Naive B cell (primary cell): ENCODE data around the gene ARHGAP24. TPM values are rescaled to one million over a fixed set of nuclear protein-coding genes. Genes with fewer than 3 reads are reported as not detected.

Source experiments
- ATAC-seq, 2 donors: fragments of 150-1000 bp; cut with Tn5 transposase; 2 replicates each; pipeline ENCODE4 v1.10.0; 2021; ENCODE audit warnings: low read depth in 2 of 2, mild to moderate bottlenecking in 2 of 2, moderate library complexity in 2 of 2
- DNase-seq: peaks from one replicate; pipeline ENCODE4 v3.0.0; 2022
- H3K27ac Mint-ChIP-seq, 6 donors: one replicate each; pipeline ENCODE4 v1.8.0; 2020 to 2022; ENCODE audit warnings: mild to moderate bottlenecking in 6 of 6, mixed read lengths in 6 of 6, moderate library complexity in 5 of 6, inconsistent platforms in 2 of 6
- H3K27me3 Mint-ChIP-seq, 3 donors: one replicate each; pipeline ENCODE4 v1.8.0; 2021 to 2022; ENCODE audit warnings: mixed read lengths in 3 of 3, mild to moderate bottlenecking in 1 of 3
- H3K36me3 Mint-ChIP-seq, 2 donors: one replicate each; pipeline ENCODE4 v1.8.0; 2020 to 2022; ENCODE audit warnings: mixed read lengths in 2 of 2, inconsistent platforms in 1 of 2, mild to moderate bottlenecking in 1 of 2
- H3K4me1 Mint-ChIP-seq, 3 donors: one replicate each; pipeline ENCODE4 v1.8.0; 2020 to 2022; ENCODE audit warnings: mixed read lengths in 3 of 3, inconsistent platforms in 1 of 3, mild to moderate bottlenecking in 1 of 3, moderate library complexity in 1 of 3
- H3K4me3 Mint-ChIP-seq, 8 donors: one replicate each; pipeline ENCODE4 v1.8.0; 2020 to 2022; ENCODE audit warnings: mild to moderate bottlenecking in 8 of 8, mixed read lengths in 8 of 8, moderate library complexity in 8 of 8, inconsistent platforms in 2 of 8
- H3K9me3 Mint-ChIP-seq, 7 donors: one replicate each; pipeline ENCODE4 v1.8.0; 2020 to 2022; ENCODE audit warnings: mixed read lengths in 7 of 7, mild to moderate bottlenecking in 5 of 7, inconsistent platforms in 2 of 7, moderate library complexity in 1 of 7
- polyA plus RNA-seq, 6 donors: library from polyadenylated mRNA; unstranded; fragments of 300-500 nt; fragmentation: Illumina TruSeq; gene quantifications; one replicate each; pipeline ENCODE4 v1.2.3, GENCODE V29; 2021; ENCODE audit warnings: low read depth in 6 of 6

The ARHGAP24 gene
- polyA plus RNA-seq, 6 donors from 2014 or later = 32.0 to 136 (median 109) TPM

GRCh38 chr4:85756938-85757337, 282.0 kb downstream of the ARHGAP24 start:
- peaks cover 19% of the 10 kb centered on the region in 2 donors for H3K36me3 Mint-ChIP-seq
- no peak for ATAC-seq
- H3K27ac Mint-ChIP-seq = no peak overlapping the region
- H3K9me3 Mint-ChIP-seq = no peaks in the 10 kb centered on the region
- H3K4me1 Mint-ChIP-seq = peaks cover 14 to 38% (median 33%) of the 10 kb centered on the region in 3 donors
- DNase-seq = no peak
- no peaks in the 10 kb centered on the region for H3K27me3 Mint-ChIP-seq
- no peak overlapping the region for H3K4me3 Mint-ChIP-seq

- ATAC-seq (no peak), DNase-seq (no peak)
- no peaks in the 10 kb centered on the region for H3K27me3 Mint-ChIP-seq
- H3K4me3 Mint-ChIP-seq = no peak overlapping the region
- H3K9me3 Mint-ChIP-seq = no peaks in the 10 kb centered on the region
- peaks cover 5 to 33% (median 16%) of the 10 kb centered on the region in 3 donors for H3K4me1 Mint-ChIP-seq
- H3K27ac Mint-ChIP-seq = peak overlapping the region in 2 of 6 donors; percentile 15 to 57
- H3K36me3 Mint-ChIP-seq = peaks cover 19 to 21% of the 10 kb centered on the region in 2 donors
Measured at GRCh38 chr4:85759388-85759787, 284.4 kb downstream of the ARHGAP24 start.

DNA sequence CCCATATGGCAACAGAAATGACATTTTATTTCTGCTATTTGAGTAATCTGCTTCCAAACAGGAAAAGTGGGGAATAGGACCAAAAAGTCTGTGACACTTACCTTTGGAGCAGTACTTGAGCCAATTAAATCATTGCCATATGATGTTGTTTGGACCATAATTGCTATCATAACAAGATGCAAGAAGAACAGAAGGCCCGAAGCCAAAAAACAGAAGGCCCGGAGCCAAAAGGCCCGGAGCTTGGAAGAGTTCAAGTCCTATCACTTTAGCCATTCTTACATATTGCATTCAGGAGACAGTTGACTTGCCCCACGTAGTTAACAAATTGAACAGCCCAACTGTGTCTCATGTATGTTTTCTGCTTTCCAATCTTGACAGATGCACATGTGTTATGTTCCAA, 285.6 kb downstream of the ARHGAP24 start:
- DNase-seq (no peak), ATAC-seq (no peak)
- no peaks in the 10 kb centered on the region for H3K9me3 Mint-ChIP-seq
- no peak overlapping the region for H3K27ac Mint-ChIP-seq
- peaks cover 19 to 21% of the 10 kb centered on the region in 2 donors for H3K36me3 Mint-ChIP-seq
- no peak overlapping the region for H3K4me3 Mint-ChIP-seq
- H3K4me1 Mint-ChIP-seq = peaks cover 5 to 31% (median 15%) of the 10 kb centered on the region in 3 donors
- no peaks in the 10 kb centered on the region for H3K27me3 Mint-ChIP-seq

DNA sequence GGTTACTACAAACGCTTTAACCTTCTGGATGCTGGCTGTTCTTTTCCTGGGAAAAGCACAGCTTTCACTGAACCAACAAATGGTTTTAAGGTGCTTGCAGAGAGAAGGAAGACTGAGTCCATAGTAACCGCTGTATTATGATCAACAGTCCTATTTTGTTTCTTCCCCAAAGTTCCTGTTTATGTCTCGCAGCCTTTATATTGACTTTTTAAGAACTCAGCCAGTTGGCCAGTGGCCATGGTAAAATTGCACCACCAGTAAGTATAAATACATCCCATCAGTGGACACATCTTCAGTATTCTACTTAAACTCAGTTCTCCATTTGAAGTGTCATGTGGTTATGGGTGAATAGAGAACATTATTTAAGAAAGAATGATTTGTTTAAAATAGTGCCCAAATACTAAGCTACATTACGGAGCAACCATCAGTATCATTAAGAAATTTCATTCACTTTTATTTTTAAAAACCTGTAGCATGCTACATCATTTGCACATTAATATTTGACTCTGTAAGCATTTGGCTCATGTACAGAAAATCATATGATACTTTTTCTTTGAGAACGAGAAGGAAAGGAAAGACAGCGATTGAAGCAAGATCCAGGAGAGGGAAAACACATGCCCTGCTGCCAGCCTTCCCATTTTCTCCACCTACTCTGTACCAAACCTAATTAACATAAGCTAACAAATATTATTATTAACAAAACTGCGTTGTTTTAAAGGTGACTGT, 287.0 kb downstream of the ARHGAP24 start:
- DNase-seq (no peak), ATAC-seq (no peak)
- H3K9me3 Mint-ChIP-seq = no peaks in the 10 kb centered on the region
- H3K27ac Mint-ChIP-seq = peak overlapping the region in 3 of 6 donors; percentile 3 to 35 (median 27)
- peaks cover 19 to 21% of the 10 kb centered on the region in 2 donors for H3K36me3 Mint-ChIP-seq
- no peaks in the 10 kb centered on the region for H3K27me3 Mint-ChIP-seq
- no peak overlapping the region for H3K4me3 Mint-ChIP-seq
- peaks cover 15 to 41% (median 27%) of the 10 kb centered on the region in 3 donors for H3K4me1 Mint-ChIP-seq

DNA sequence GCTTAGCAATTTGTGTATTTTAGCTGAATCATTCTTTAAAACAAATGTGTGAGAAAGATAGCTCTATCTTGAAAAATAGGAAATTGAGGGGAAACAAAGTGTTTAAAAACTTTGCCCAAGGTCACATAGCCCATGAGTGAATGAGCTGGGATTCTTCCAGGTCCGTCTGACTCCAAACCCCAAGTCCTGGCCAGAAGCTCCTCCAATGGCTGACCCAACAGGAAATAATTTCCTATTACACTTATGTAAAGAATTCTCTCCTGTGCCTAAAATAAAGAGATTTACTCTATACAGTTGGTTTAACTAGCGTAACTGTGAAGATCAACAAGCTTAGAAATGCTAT, 287.6 kb downstream of the ARHGAP24 start:
- Mint-ChIP-seq H3K4me1 (peaks cover 15 to 45% (median 27%) of the 10 kb centered on the region in 3 donors), H3K4me3 (no peak overlapping the region), H3K27me3 (no peaks in the 10 kb centered on the region), H3K9me3 (no peaks in the 10 kb centered on the region), H3K27ac (peak overlapping the region in 1 of 6 donors; percentile 40), H3K36me3 (peaks cover 21 to 22% of the 10 kb centered on the region in 2 donors)
- no peak for DNase-seq
- ATAC-seq = no peak

DNA sequence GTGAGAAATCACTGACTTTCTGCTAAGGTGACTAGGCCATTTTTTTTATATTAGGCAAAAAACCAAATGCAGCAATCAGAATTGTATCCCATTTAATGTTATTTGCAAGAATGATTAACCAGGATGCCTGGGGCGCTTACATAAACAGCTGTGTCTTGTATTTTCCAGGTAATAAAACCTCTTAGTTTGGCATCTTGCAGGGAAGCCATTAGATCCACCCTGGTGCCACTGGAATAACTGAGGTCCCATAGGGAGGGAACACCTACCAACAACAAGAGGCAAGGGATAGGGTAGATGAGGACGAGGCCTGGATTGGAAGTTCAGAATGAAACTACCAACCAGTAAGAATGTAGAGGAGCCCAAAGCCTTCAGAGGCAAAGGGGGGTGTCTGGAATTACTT, 288.3 kb downstream of the ARHGAP24 start:
- no peaks in the 10 kb centered on the region for H3K27me3 Mint-ChIP-seq
- peaks cover 15 to 43% (median 24%) of the 10 kb centered on the region in 3 donors for H3K4me1 Mint-ChIP-seq
- DNase-seq (no peak), ATAC-seq (no peak)
- no peak overlapping the region for H3K4me3 Mint-ChIP-seq
- peak overlapping the region in 1 of 6 donors; percentile 85 for H3K27ac Mint-ChIP-seq
- H3K9me3 Mint-ChIP-seq = no peaks in the 10 kb centered on the region
- peaks cover 18 to 21% of the 10 kb centered on the region in 2 donors for H3K36me3 Mint-ChIP-seq

- Mint-ChIP-seq H3K9me3 (no peaks in the 10 kb centered on the region), H3K27me3 (no peaks in the 10 kb centered on the region), H3K36me3 (peaks cover 0 to 7% of the 10 kb centered on the region in 2 donors), H3K4me1 (peaks cover 10 to 31% (median 27%) of the 10 kb centered on the region in 3 donors), H3K27ac (peak overlapping the region in 1 of 6 donors; percentile 46), H3K4me3 (no peak overlapping the region)
- DNase-seq (no peak), ATAC-seq (no peak)
Measured at GRCh38 chr4:85767649-85768048, 292.7 kb downstream of the ARHGAP24 start.

DNA sequence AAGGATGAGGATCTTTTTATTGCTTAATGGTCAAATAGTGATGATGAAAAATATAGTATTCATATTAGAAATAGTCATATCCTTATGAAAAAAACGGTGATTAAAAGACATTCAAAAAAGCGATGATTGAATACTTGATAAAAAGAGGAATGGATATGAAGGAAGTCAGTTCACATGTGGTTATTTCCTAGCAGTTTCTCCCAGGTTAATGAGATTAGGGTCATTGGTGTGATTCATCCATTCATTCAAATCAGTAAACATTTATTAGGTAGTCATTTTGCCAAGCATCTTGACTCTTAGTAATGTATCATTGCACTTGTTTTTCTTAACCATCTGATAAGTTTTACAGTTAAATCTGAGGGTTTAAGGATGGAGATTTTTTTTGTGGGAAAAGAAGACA, 294.1 kb downstream of the ARHGAP24 start:
- no peak for DNase-seq
- no peak for ATAC-seq
- Mint-ChIP-seq H3K36me3 (peaks cover 0 to 7% of the 10 kb centered on the region in 2 donors), H3K9me3 (no peaks in the 10 kb centered on the region), H3K27me3 (no peaks in the 10 kb centered on the region), H3K4me1 (peaks cover 10 to 35% (median 33%) of the 10 kb centered on the region in 3 donors), H3K4me3 (no peak overlapping the region), H3K27ac (peak overlapping the region in 1 of 6 donors; percentile 34)

- Mint-ChIP-seq H3K9me3 (peaks cover 0 to 12% (median 5%) of the 10 kb centered on the region in 7 donors), H3K27ac (peak overlapping the region in 1 of 6 donors; percentile 22), H3K4me1 (peaks cover 9 to 52% (median 29%) of the 10 kb centered on the region in 3 donors), H3K36me3 (peaks cover 10 to 16% of the 10 kb centered on the region in 2 donors), H3K4me3 (no peak overlapping the region), H3K27me3 (no peaks in the 10 kb centered on the region)
- DNase-seq (no peak), ATAC-seq (no peak)
Measured at GRCh38 chr4:85772470-85772869, 297.5 kb downstream of the ARHGAP24 start.

DNA sequence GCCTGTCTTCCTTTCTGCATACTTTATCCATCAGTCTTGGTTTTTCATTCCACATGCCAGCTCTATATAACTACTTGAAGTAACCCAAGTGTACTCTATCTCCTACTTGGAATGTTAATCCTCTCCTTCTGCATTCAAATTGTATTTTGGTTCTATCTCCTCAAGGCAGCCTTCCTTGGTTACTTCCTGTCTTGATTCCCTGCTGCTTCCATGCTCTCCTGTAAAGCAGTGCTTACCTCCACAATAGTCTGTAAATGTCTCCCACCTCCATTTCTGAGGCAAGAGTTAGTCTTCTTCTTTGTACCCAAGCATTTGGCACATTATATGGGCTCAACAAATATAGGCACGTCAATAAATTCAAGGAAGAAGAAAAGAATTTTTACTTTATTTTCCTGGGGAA, 298.4 kb downstream of the ARHGAP24 start:
- H3K27ac Mint-ChIP-seq = peak overlapping the region in 1 of 6 donors; percentile 85
- H3K27me3 Mint-ChIP-seq = no peaks in the 10 kb centered on the region
- no peak for DNase-seq
- H3K4me3 Mint-ChIP-seq = no peak overlapping the region
- peaks cover 10 to 11% of the 10 kb centered on the region in 2 donors for H3K36me3 Mint-ChIP-seq
- H3K9me3 Mint-ChIP-seq = peaks cover 0 to 12% (median 5%) of the 10 kb centered on the region in 7 donors
- ATAC-seq = no peak
- H3K4me1 Mint-ChIP-seq = peaks cover 17 to 61% (median 36%) of the 10 kb centered on the region in 3 donors

GRCh38 chr4:85774000-85774399, 299.1 kb downstream of the ARHGAP24 start:
- peak overlapping the region in 1 of 6 donors; percentile 30 for H3K27ac Mint-ChIP-seq
- H3K27me3 Mint-ChIP-seq = no peaks in the 10 kb centered on the region
- DNase-seq (no peak), ATAC-seq (no peak)
- peaks cover 0 to 12% (median 5%) of the 10 kb centered on the region in 7 donors for H3K9me3 Mint-ChIP-seq
- peaks cover 10 to 11% of the 10 kb centered on the region in 2 donors for H3K36me3 Mint-ChIP-seq
- H3K4me1 Mint-ChIP-seq = peaks cover 23 to 63% (median 40%) of the 10 kb centered on the region in 3 donors
- no peak overlapping the region for H3K4me3 Mint-ChIP-seq

DNA sequence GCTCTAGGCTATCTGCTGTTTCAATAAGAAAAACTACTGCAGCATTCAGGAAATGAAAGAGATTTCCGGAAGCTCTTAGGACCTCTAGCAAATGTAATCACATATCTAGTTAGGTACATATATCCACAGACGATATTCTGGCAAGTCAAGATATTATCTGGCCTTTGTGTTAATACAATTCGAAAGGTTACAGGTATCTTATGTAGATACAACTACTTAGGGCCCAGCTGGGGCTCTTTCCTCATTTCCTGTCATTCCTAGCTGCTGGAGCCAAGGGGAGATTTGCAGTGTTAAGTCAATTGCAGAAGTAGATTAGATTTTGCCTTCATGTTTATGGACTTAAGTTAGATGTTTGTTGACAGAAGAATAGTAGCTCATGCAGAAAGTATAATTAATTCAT, 299.5 kb downstream of the ARHGAP24 start:
- Mint-ChIP-seq H3K27me3 (no peaks in the 10 kb centered on the region), H3K4me3 (no peak overlapping the region), H3K36me3 (peaks cover 10 to 11% of the 10 kb centered on the region in 2 donors), H3K9me3 (peaks cover 0 to 12% (median 5%) of the 10 kb centered on the region in 7 donors), H3K4me1 (peaks cover 28 to 67% (median 44%) of the 10 kb centered on the region in 3 donors), H3K27ac (peak overlapping the region in 2 of 6 donors; percentile 7 to 30)
- no peak for ATAC-seq
- DNase-seq = no peak

- Mint-ChIP-seq H3K4me1 (peaks cover 35 to 77% (median 44%) of the 10 kb centered on the region in 3 donors), H3K9me3 (peaks cover 0 to 12% (median 5%) of the 10 kb centered on the region in 7 donors), H3K27ac (peak overlapping the region in 2 of 6 donors; percentile 24 to 93), H3K27me3 (no peaks in the 10 kb centered on the region), H3K36me3 (peaks cover 10 to 11% of the 10 kb centered on the region in 2 donors), H3K4me3 (no peak overlapping the region)
- no peak for DNase-seq
- no peak for ATAC-seq
Measured at GRCh38 chr4:85776096-85776495, 301.1 kb downstream of the ARHGAP24 start.

- peaks cover 0 to 12% (median 5%) of the 10 kb centered on the region in 7 donors for H3K9me3 Mint-ChIP-seq
- DNase-seq (no peak), ATAC-seq (no peak)
- peaks cover 35 to 76% (median 44%) of the 10 kb centered on the region in 3 donors for H3K4me1 Mint-ChIP-seq
- H3K27me3 Mint-ChIP-seq = no peaks in the 10 kb centered on the region
- peaks cover 10 to 11% of the 10 kb centered on the region in 2 donors for H3K36me3 Mint-ChIP-seq
- H3K27ac Mint-ChIP-seq = peak overlapping the region in 3 of 6 donors; percentile 1 to 6 (median 2)
- H3K4me3 Mint-ChIP-seq = no peak overlapping the region
Measured at GRCh38 chr4:85776579-85776978, 301.6 kb downstream of the ARHGAP24 start.
